Stimulated activated CD4-positive, alpha-beta T cell treated with anti-CD3 and anti-CD28 coated beads, TNF-alpha, amount 100 ng/mL, for 1 hour (primary cell): ENCODE measurements around the gene CT45A7.
"Not testable (repeated sequence)": the region's sequence is repeated elsewhere in the genome, so short reads cannot be mapped to it uniquely, and the experiment has no call there.

Source experiments
- DNase-seq, 3 donors: peaks; one replicate each; pipeline ENCODE4 v3.0.0-alpha.2; 2020; ENCODE audit warnings: low read depth in 3 of 3, low spot score in 1 of 3

Gene CT45A7

DNA sequence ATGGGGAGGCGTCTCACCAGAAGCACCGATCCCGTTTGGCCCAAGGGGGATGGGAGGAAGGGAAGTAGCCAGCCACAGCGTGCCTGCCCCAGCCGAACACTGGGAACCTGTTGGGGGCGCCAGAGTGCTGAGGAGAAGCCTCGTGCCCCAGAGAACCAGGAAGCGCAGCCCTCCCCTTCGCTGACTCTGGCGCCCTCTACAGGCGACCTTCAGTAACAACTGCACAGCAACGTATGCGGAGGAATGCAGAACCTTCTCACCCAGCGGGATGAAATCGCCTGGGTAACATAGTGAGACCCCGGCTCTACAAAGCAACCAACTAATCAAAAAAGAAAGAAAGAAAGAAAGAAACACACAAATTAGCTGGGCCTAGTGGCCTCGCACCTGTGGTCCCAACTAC is at the start of gene CT45A7:
Gene CT45A7, minus strand, starts transcription at position 101 of the 400 bp plus-strand sequence. CDS start 3,747 bp downstream, outside the sequence.
- DNase-seq = not testable (repeated sequence)

DNA sequence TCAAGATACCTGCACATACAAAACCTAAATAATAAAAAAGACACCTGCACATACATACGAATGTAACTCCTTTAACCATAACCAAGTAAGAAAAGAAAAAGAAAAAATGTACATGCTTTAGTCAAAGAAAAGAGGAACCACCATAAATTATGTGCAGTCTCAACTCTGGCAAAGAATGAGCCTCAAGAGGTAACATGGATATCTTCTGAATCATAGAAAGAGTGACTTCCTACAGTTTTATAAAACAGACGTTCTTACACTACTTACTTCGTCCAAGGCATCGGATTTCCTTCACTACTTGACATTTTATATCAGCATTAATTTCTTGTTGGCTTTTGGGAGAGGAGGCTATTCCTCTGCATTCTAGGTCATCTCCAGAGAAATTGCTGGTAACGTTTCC is 45.7 kb upstream of the CT45A7 start:
- not testable (repeated sequence) for DNase-seq

DNA sequence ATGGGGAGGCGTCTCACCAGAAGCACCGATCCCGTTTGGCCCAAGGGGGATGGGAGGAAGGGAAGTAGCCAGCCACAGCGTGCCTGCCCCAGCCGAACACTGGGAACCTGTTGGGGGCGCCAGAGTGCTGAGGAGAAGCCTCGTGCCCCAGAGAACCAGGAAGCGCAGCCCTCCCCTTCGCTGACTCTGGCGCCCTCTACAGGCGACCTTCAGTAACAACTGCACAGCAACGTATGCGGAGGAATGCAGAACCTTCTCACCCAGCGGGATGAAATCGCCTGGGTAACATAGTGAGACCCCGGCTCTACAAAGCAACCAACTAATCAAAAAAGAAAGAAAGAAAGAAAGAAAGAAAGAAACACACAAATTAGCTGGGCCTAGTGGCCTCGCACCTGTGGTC is 34.6 kb upstream of the CT45A7 start, which contains the start of gene CT45A9:
Gene CT45A9, minus strand, starts transcription at position 101 of the 400 bp plus-strand sequence. CDS start 3,751 bp downstream, outside the sequence.
- DNase-seq = not testable (repeated sequence)

- not testable (repeated sequence) for DNase-seq
Measured at GRCh38 chrX:135854438-135854837, 17.4 kb upstream of the CT45A7 start, which contains the start of gene CT45A8. TSS of gene CT45A8 (minus strand) at chrX:135854538. CDS start at chrX:135850783, 3,755 bp downstream.

GRCh38 chrX:135819912-135820311 is 17.2 kb downstream of the CT45A7 start, which contains the start of gene CT45A2:
TSS of gene CT45A2 (minus strand) at chrX:135820012. CDS start at chrX:135816265, 3,747 bp downstream.
- not testable (repeated sequence) for DNase-seq

GRCh38 chrX:135802687-135803086 is 34.4 kb downstream of the CT45A7 start, which contains the start of gene CT45A6:
TSS of gene CT45A6 (minus strand) at chrX:135802787. CDS start at chrX:135798993, 3,794 bp downstream.
- DNase-seq = not testable (repeated sequence)

DNA sequence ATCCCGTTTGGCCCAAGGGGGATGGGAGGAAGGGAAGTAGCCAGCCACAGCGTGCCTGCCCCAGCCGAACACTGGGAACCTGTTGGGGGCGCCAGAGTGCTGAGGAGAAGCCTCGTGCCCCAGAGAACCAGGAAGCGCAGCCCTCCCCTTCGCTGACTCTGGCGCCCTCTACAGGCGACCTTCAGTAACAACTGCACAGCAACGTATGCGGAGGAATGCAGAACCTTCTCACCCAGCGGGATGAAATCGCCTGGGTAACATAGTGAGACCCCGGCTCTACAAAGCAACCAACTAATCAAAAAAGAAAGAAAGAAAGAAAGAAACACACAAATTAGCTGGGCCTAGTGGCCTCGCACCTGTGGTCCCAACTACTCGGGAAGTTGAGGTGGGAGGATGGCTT is 51.7 kb downstream of the CT45A7 start, which contains the start of gene CT45A5:
Gene CT45A5, minus strand, starts transcription at position 101 of the 400 bp plus-strand sequence. CDS start 3,774 bp downstream, outside the sequence.
- DNase-seq = not testable (repeated sequence)
